Suprapubic skin (tissue), 4 donors: ENCODE results near the gene SORCS3. TPM values are rescaled to one million over a fixed set of nuclear protein-coding genes. Genes with fewer than 3 reads are reported as not detected.

Experiments
- DNase-seq, 2 donors: peaks; one replicate each; pipeline ENCODE4 v3.0.0-alpha.2; 2019; ENCODE audit warnings: low spot score in 2 of 2
- H3K27ac ChIP-seq: fragments of 200-600 bp; sonication (generic); one replicate; pipeline ENCODE4 v1.5.1; 2019
- H3K27me3 ChIP-seq: fragments of 200-600 bp; sonication (generic); one replicate; pipeline ENCODE4 v1.5.1; 2019
- H3K36me3 ChIP-seq: fragments of 200-600 bp; sonication (generic); one replicate; pipeline ENCODE4 v1.5.1; 2019
- H3K4me1 ChIP-seq: fragments of 200-600 bp; sonication (generic); one replicate; pipeline ENCODE4 v1.5.1; 2019
- H3K4me3 ChIP-seq: fragments of 200-600 bp; sonication (generic); one replicate; pipeline ENCODE4 v1.5.1; 2019; ENCODE audit warnings: mild to moderate bottlenecking
- H3K9me3 ChIP-seq: fragments of 200-600 bp; sonication (generic); one replicate; pipeline ENCODE4 v1.5.1; 2019
- EP300 ChIP-seq: sonication (generic); formaldehyde crosslinking; IDR thresholded peaks from one replicate; pipeline ENCODE4 v1.6.1; 2017; ENCODE audit warnings: antibody characterized with exemption
- POLR2A ChIP-seq, 2 donors: fragments of 450-650 bp; IDR thresholded peaks; one replicate each; pipeline ENCODE4 v1.6.1; 2017; ENCODE audit warnings: antibody characterized with exemption in 2 of 2, mild to moderate bottlenecking in 2 of 2, moderate library complexity in 2 of 2
- POLR2AphosphoS5 ChIP-seq, 3 donors: sonication (generic); formaldehyde crosslinking; IDR thresholded peaks; one replicate each; pipeline ENCODE4 v1.6.1; 2017; ENCODE audit warnings: antibody characterized with exemption in 3 of 3
- WGBS: methylation state at CpG from one replicate; pipeline ENCODE4 v1.1.5; 2018; 5-methylcytosine and 5-hydroxymethylcytosine counted together
- total RNA-seq, 4 donors: library from RNA; depleted of rRNA; stranded (reverse); fragments of >200 nt; gene quantifications; one replicate each; pipeline ENCODE4 v1.1.0, GENCODE V29; 2016
- TF ChIP-seq, protein P1 (sequence below), 2 donors: fragments of 200-600 bp in 1 of 2; fragments of 450-650 bp in 1 of 2; sonication (generic) in 1 of 2; IDR thresholded peaks; one replicate each; pipeline ENCODE4 v1.5.1; 2016 to 2019; ENCODE audit warnings: antibody characterized with exemption in 2 of 2, mild to moderate bottlenecking in 1 of 2, moderate library complexity in 1 of 2

SORCS3 gene
- total RNA-seq, 4 donors from 2014 or later: 0.16 to 0.19 (median 0.18) TPM

GRCh38 chr10:104750291-104750690 is 109.2 kb downstream of the SORCS3 start:
- Histone ChIP-seq H3K4me3 (no peak overlapping the region), H3K4me1 (no peaks in the 10 kb centered on the region), H3K27ac (no peak overlapping the region), H3K27me3 (peaks cover 3% of the 10 kb centered on the region), H3K9me3 (no peaks in the 10 kb centered on the region), H3K36me3 (no peaks in the 10 kb centered on the region)
- no peak for DNase-seq
- TF ChIP-seq POLR2AphosphoS5 (IDR thresholded peaks at IDR 0.05) (no peak), POLR2A (IDR thresholded peaks at IDR 0.05) (no peak), EP300 (no peak)
- TF ChIP-seq, protein P1, sequence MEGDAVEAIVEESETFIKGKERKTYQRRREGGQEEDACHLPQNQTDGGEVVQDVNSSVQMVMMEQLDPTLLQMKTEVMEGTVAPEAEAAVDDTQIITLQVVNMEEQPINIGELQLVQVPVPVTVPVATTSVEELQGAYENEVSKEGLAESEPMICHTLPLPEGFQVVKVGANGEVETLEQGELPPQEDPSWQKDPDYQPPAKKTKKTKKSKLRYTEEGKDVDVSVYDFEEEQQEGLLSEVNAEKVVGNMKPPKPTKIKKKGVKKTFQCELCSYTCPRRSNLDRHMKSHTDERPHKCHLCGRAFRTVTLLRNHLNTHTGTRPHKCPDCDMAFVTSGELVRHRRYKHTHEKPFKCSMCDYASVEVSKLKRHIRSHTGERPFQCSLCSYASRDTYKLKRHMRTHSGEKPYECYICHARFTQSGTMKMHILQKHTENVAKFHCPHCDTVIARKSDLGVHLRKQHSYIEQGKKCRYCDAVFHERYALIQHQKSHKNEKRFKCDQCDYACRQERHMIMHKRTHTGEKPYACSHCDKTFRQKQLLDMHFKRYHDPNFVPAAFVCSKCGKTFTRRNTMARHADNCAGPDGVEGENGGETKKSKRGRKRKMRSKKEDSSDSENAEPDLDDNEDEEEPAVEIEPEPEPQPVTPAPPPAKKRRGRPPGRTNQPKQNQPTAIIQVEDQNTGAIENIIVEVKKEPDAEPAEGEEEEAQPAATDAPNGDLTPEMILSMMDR (IDR thresholded peaks at IDR 0.05): no peak
- 61% methylated on average over 2 of the region's 2 CpGs for WGBS

GRCh38 chr10:104762793-104763192 is 121.7 kb downstream of the SORCS3 start:
- Histone ChIP-seq H3K4me1 (no peaks in the 10 kb centered on the region), H3K9me3 (no peaks in the 10 kb centered on the region), H3K4me3 (no peak overlapping the region), H3K27me3 (no peaks in the 10 kb centered on the region), H3K36me3 (no peaks in the 10 kb centered on the region), H3K27ac (no peak overlapping the region)
- no peak for DNase-seq
- 78% methylated on average over 4 of the region's 4 CpGs for WGBS
- TF ChIP-seq, protein P1 (IDR thresholded peaks at IDR 0.05): no peak
- TF ChIP-seq POLR2A (IDR thresholded peaks at IDR 0.05): no peak
- no peak for TF ChIP-seq EP300
- no peak for TF ChIP-seq POLR2AphosphoS5 (IDR thresholded peaks at IDR 0.05)

- 10% methylated on average over 2 of the region's 2 CpGs for WGBS
Observed at GRCh38 chr10:104766341-104766740, 125.3 kb downstream of the SORCS3 start.

GRCh38 chr10:104767282-104767681 is 126.2 kb downstream of the SORCS3 start:
- H3K4me1 ChIP-seq: no peaks in the 10 kb centered on the region
- WGBS: 31% methylated on average over 2 of the region's 2 CpGs
- no peak overlapping the region for H3K4me3 ChIP-seq
- no peak for DNase-seq
- TF ChIP-seq POLR2AphosphoS5 (IDR thresholded peaks at IDR 0.05) (no peak), POLR2A (IDR thresholded peaks at IDR 0.05) (no peak), EP300 (no peak)
- TF ChIP-seq, protein P1 (IDR thresholded peaks at IDR 0.05): no peak
- H3K27me3 ChIP-seq: no peaks in the 10 kb centered on the region
- H3K27ac ChIP-seq: no peak overlapping the region
- no peaks in the 10 kb centered on the region for H3K36me3 ChIP-seq
- no peaks in the 10 kb centered on the region for H3K9me3 ChIP-seq

More at GRCh38 chr10:104766341-104766740, 125.3 kb downstream of the SORCS3 start:
- H3K4me1 ChIP-seq: no peaks in the 10 kb centered on the region
- no peak for DNase-seq
- H3K27me3 ChIP-seq: no peaks in the 10 kb centered on the region
- TF ChIP-seq EP300 (no peak), POLR2A (IDR thresholded peaks at IDR 0.05) (no peak), POLR2AphosphoS5 (IDR thresholded peaks at IDR 0.05) (no peak)
- TF ChIP-seq, protein P1 (IDR thresholded peaks at IDR 0.05): no peak
- H3K9me3 ChIP-seq: no peaks in the 10 kb centered on the region
- no peak overlapping the region for H3K4me3 ChIP-seq
- H3K36me3 ChIP-seq: no peaks in the 10 kb centered on the region
- H3K27ac ChIP-seq: no peak overlapping the region

- DNase-seq: no peak
- Histone ChIP-seq H3K4me1 (no peaks in the 10 kb centered on the region), H3K9me3 (no peaks in the 10 kb centered on the region), H3K27me3 (no peaks in the 10 kb centered on the region), H3K4me3 (no peak overlapping the region), H3K27ac (no peak overlapping the region), H3K36me3 (no peaks in the 10 kb centered on the region)
- TF ChIP-seq POLR2AphosphoS5 (IDR thresholded peaks at IDR 0.05) (no peak), EP300 (no peak), POLR2A (IDR thresholded peaks at IDR 0.05) (no peak)
- TF ChIP-seq, protein P1 (IDR thresholded peaks at IDR 0.05): no peak
- 60% methylated on average over 1 of the region's 1 CpG for WGBS
Observed at GRCh38 chr10:104767745-104768144, 126.7 kb downstream of the SORCS3 start.
